Stimulated activated effector memory CD8-positive, alpha-beta T cell treated with anti-CD3 and anti-CD28 coated beads, Interleukin-12 subunit alpha, Interleukin-12 subunit beta, amount 100 ng/mL, for 72 hours (primary cell): ENCODE measurements around the gene NF1.
"Not testable (repeated sequence)": the region's sequence is repeated elsewhere in the genome, so short reads cannot be mapped to it uniquely, and the experiment has no call there.

Experiments used
- ATAC-seq: fragments of 150-1000 bp; cut with Tn5 transposase; 2 replicates; pipeline ENCODE4 v1.10.0; 2021
- DNase-seq, 2 donors: peaks; one replicate each; pipeline ENCODE4 v3.0.0; 2021 to 2022; ENCODE audit warnings: low spot score in 2 of 2
- H3K27ac Mint-ChIP-seq: one replicate; pipeline ENCODE4 v1.8.0; 2022; ENCODE audit warnings: mild to moderate bottlenecking, mixed read lengths
- H3K36me3 Mint-ChIP-seq: one replicate; pipeline ENCODE4 v1.8.0; 2022; ENCODE audit warnings: mild to moderate bottlenecking, mixed read lengths
- H3K4me1 Mint-ChIP-seq: one replicate; pipeline ENCODE4 v1.8.0; 2022; ENCODE audit warnings: mixed read lengths
- H3K4me3 Mint-ChIP-seq: one replicate; pipeline ENCODE4 v1.8.0; 2022; ENCODE audit warnings: mild to moderate bottlenecking, mixed read lengths
- H3K9me3 Mint-ChIP-seq: one replicate; pipeline ENCODE4 v1.8.0; 2022; ENCODE audit warnings: mixed read lengths

Gene NF1

DNA sequence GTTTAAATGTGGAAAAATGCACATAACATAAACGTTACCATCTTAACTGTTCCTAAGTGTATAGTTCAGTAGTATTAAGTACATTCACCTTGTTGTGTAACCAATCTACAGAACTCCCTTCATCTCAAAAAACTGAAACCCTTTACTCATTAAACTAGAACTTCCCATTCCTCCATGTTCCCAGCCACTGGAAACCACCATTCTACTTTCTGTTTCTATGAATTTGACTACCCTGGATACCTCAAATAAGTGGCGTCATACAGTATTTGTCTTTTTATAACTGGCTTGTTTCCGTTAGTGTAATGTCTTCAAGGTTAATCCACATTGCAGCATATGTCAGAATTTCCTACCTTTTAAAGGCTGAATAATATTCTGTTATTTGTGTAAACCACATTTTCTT lies 38.2 kb downstream of the NF1 start:
- no peak for DNase-seq
- no peak for ATAC-seq
- H3K36me3 Mint-ChIP-seq = no peaks in the 10 kb centered on the region
- no peak overlapping the region for H3K27ac Mint-ChIP-seq
- H3K4me3 Mint-ChIP-seq = no peak overlapping the region
- no peaks in the 10 kb centered on the region for H3K9me3 Mint-ChIP-seq
- H3K4me1 Mint-ChIP-seq = no peaks in the 10 kb centered on the region

GRCh38 chr17:31134576-31134975 lies 39.8 kb downstream of the NF1 start:
- H3K9me3 Mint-ChIP-seq = no peaks in the 10 kb centered on the region
- H3K4me1 Mint-ChIP-seq = no peaks in the 10 kb centered on the region
- DNase-seq (no peak), ATAC-seq (no peak)
- H3K36me3 Mint-ChIP-seq = no peaks in the 10 kb centered on the region
- H3K4me3 Mint-ChIP-seq = no peak overlapping the region
- no peak overlapping the region for H3K27ac Mint-ChIP-seq

DNA sequence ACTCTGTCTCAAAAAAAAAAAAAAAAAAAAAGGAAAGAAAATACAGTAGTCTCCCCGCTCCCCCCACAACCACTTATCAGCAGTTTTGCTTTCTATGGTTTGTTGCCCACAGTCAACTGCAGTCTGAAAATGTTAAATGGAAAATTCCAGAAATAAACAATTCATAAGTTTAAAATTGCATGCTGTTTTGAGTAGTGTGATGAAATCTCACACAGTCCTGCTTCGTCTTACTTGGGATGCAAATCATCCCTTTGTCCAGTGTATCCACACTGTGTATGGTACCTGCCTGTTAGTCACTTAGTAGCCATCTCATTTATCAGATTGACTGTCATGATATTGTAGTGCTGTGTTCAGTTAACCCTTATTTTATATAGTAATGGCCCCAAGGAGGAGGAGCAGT lies 41.5 kb downstream of the NF1 start:
- DNase-seq (no peak), ATAC-seq (no peak)
- no peaks in the 10 kb centered on the region for H3K4me1 Mint-ChIP-seq
- no peak overlapping the region for H3K4me3 Mint-ChIP-seq
- H3K9me3 Mint-ChIP-seq = no peaks in the 10 kb centered on the region
- H3K27ac Mint-ChIP-seq = no peak overlapping the region
- no peaks in the 10 kb centered on the region for H3K36me3 Mint-ChIP-seq

DNA sequence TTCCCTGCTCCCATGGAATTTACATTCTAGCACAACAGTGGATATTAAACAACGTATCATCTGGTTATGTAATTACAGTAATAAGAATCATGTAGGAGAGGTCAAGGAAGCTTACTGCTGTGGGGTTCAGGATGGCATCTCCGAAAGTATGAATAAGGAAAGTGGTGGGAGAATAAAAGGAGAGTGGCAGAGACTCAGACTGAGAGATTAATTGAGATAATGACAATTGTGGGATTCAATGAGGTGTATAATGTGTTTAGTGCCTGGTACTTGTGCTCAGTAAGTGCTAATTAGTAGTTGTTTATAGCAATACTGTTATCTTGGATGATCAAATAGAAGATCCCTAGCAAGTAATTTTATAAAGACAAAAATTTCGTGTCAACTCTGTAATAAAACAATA lies 45.3 kb downstream of the NF1 start:
- no peak overlapping the region for H3K4me3 Mint-ChIP-seq
- no peak overlapping the region for H3K27ac Mint-ChIP-seq
- H3K4me1 Mint-ChIP-seq = no peaks in the 10 kb centered on the region
- no peaks in the 10 kb centered on the region for H3K9me3 Mint-ChIP-seq
- DNase-seq (no peak), ATAC-seq (no peak)
- no peaks in the 10 kb centered on the region for H3K36me3 Mint-ChIP-seq

DNA sequence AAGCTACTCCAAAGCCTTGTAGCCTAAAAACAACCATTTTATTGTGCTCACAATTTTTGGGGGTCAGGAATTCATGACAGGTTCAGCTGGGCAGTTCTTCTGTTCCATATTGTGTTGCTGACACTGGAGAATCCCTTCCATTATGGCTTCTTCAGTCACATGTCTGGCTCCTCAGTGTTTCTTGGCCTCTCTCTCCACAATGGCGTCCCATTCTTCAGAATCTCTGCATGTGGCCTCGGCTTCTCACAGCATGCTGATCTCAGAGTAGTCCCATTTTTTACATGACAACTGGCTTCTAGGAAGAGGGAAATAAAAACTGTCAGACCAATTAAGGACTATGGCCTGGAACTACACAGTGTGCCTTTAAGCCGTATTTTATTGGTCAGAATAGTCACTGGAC lies 49.7 kb downstream of the NF1 start:
- H3K4me3 Mint-ChIP-seq = no peak overlapping the region
- H3K36me3 Mint-ChIP-seq = no peaks in the 10 kb centered on the region
- no peak overlapping the region for H3K27ac Mint-ChIP-seq
- H3K9me3 Mint-ChIP-seq = no peaks in the 10 kb centered on the region
- DNase-seq = no peak
- no peak for ATAC-seq
- H3K4me1 Mint-ChIP-seq = no peaks in the 10 kb centered on the region

- Mint-ChIP-seq H3K36me3 (no peaks in the 10 kb centered on the region), H3K27ac (no peak overlapping the region), H3K4me3 (no peak overlapping the region), H3K4me1 (no peaks in the 10 kb centered on the region), H3K9me3 (no peaks in the 10 kb centered on the region)
- DNase-seq (no peak), ATAC-seq (no peak)
Observed at GRCh38 chr17:31144836-31145235, 50.1 kb downstream of the NF1 start.

- H3K27ac Mint-ChIP-seq = no peak overlapping the region
- ATAC-seq = no peak
- no peak overlapping the region for H3K4me3 Mint-ChIP-seq
- DNase-seq = no peak
- H3K36me3 Mint-ChIP-seq = no peaks in the 10 kb centered on the region
- H3K9me3 Mint-ChIP-seq = peaks cover 4% of the 10 kb centered on the region
- no peaks in the 10 kb centered on the region for H3K4me1 Mint-ChIP-seq
Observed at GRCh38 chr17:31147507-31148202, 52.9 kb downstream of the NF1 start.

GRCh38 chr17:31148205-31148604 lies 53.4 kb downstream of the NF1 start:
- no peaks in the 10 kb centered on the region for H3K36me3 Mint-ChIP-seq

GRCh38 chr17:31152271-31152670 lies 57.5 kb downstream of the NF1 start:
- Mint-ChIP-seq H3K4me3 (no peak overlapping the region), H3K36me3 (peaks cover 7% of the 10 kb centered on the region), H3K4me1 (no peaks in the 10 kb centered on the region), H3K9me3 (peaks cover 4% of the 10 kb centered on the region), H3K27ac (no peak overlapping the region)
- ATAC-seq = no peak
- no peak for DNase-seq

More at GRCh38 chr17:31148205-31148604, 53.4 kb downstream of the NF1 start:
- Mint-ChIP-seq H3K4me1 (no peaks in the 10 kb centered on the region), H3K4me3 (no peak overlapping the region), H3K27ac (no peak overlapping the region), H3K9me3 (peaks cover 4% of the 10 kb centered on the region)
- no peak for DNase-seq
- ATAC-seq = no peak

DNA sequence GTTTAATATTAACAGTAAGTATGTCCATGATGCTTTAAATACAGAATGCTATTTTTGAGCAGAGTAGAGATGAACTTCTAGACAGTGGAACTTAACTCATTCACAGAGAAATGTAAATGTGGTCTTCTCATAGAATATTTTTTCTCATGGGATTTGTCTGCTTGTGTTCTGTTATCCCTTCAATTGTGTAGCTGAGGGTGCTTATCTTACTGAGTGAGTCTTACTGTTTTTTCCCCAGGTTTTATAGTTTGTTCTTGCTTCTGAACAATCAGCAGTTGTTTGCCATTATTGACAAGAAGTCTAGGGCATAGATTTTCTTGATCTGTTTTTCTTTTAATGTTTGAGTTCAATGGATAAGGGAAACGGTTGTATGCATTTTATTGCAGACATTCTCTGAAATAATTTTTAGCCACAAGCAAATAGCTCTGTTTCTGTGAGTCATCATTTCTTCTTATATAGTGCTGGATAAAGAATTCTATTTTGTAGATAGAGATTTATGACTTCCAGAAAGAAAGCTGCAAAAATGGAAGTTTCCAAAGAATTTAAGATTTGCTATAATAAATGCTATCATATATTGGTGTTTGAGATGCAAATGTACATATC lies 60.5 kb downstream of the NF1 start:
- no peak overlapping the region for H3K4me3 Mint-ChIP-seq
- ATAC-seq = no peak
- H3K27ac Mint-ChIP-seq = no peak overlapping the region
- H3K9me3 Mint-ChIP-seq = peaks cover 4% of the 10 kb centered on the region
- H3K4me1 Mint-ChIP-seq = peaks cover 6% of the 10 kb centered on the region
- H3K36me3 Mint-ChIP-seq = peaks cover 7% of the 10 kb centered on the region
- DNase-seq = no peak

DNA sequence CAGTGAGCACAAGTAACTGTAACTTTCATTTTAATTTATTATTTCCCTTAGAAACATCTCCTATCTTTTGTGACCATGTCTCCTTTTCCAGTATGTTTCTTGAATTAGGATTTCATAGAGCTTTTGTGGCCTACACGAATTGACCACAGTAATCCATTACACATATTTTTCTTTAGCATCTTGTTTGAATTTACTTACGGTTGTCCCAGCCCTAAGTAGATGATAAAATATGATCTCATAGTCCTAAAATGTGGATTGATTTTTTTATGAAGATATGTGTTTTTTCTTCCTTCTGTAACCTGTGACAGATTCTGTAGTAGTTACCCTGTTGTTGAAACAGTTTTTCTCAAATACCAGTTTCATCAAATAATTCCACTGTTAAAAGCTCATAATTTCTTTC lies 61.5 kb downstream of the NF1 start:
- H3K9me3 Mint-ChIP-seq = peaks cover 4% of the 10 kb centered on the region
- peaks cover 7% of the 10 kb centered on the region for H3K36me3 Mint-ChIP-seq

GRCh38 chr17:31156864-31157263 lies 62.1 kb downstream of the NF1 start:
- not testable (repeated sequence) for H3K36me3 Mint-ChIP-seq, H3K4me3 Mint-ChIP-seq, H3K27ac Mint-ChIP-seq, DNase-seq, H3K9me3 Mint-ChIP-seq, H3K4me1 Mint-ChIP-seq, ATAC-seq

More for the DNA sequence above, 61.5 kb downstream of the NF1 start:
- DNase-seq = no peak
- Mint-ChIP-seq H3K4me1 (peaks cover 6% of the 10 kb centered on the region), H3K4me3 (no peak overlapping the region), H3K27ac (no peak overlapping the region)
- no peak for ATAC-seq

DNA sequence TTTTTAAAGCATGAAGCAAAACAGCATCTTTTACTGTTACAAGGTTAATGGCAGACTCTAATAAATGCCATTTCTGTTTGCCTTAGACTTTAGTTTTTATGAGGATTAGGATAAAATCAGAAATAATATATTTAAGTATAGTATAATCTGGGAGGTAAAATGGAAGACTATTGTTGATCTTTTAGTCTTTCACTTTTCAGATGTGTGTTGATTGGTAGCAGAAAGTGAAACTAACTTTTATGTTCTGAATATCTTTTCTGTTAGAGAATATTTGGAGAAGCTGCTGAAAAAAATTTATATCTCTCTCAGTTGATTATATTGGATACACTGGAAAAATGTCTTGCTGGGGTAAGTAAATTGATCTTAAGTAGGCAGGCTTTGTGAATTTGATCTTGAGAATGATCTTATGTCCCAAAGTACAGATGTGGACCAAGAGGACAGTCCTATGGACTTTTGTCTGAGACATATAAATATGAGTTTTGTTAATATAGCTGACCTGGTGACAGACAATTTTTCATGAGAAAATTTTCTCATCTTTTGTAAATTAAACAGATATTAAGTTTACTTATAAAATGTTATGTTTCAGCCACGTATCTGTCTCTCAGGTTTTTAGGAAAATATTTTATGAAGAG lies 64.1 kb downstream of the NF1 start:
- Mint-ChIP-seq H3K27ac (peak overlapping the region; percentile 83), H3K36me3 (peaks cover 15% of the 10 kb centered on the region), H3K4me3 (peak overlapping the region; percentile 52), H3K4me1 (peaks cover 6% of the 10 kb centered on the region), H3K9me3 (no peaks in the 10 kb centered on the region)
- DNase-seq (no peak), ATAC-seq (no peak)

- Mint-ChIP-seq H3K4me1 (peaks cover 6% of the 10 kb centered on the region), H3K9me3 (no peaks in the 10 kb centered on the region), H3K36me3 (peaks cover 8% of the 10 kb centered on the region), H3K4me3 (no peak overlapping the region), H3K27ac (no peak overlapping the region)
- no peak for ATAC-seq
- no peak for DNase-seq
Observed at GRCh38 chr17:31163091-31163781, 68.5 kb downstream of the NF1 start.

- Mint-ChIP-seq H3K4me1 (no peaks in the 10 kb centered on the region), H3K36me3 (peaks cover 8% of the 10 kb centered on the region), H3K9me3 (no peaks in the 10 kb centered on the region), H3K27ac (no peak overlapping the region), H3K4me3 (no peak overlapping the region)
- no peak for ATAC-seq
- DNase-seq = no peak
Observed at GRCh38 chr17:31167111-31167510, 72.3 kb downstream of the NF1 start.

DNA sequence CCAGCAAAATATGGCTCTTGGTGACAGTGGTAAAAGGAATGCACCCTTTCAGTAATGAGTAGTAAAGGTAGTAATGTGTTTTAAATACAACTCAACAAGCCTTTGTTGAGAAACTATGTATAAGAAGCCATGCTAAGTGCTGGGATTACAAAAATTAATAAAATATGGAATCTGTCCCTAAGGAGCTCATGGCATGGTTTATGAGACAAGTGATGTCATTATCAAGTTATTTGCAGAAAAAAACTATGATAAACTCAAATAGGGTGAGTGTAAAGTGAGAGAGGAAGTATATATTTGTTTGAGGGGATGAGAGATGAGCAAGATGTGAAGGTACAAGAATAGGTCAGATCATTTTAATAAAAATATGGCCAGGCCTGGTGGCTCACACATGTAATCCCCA lies 76.9 kb downstream of the NF1 start:
- Mint-ChIP-seq H3K27ac (no peak overlapping the region), H3K36me3 (no peaks in the 10 kb centered on the region), H3K9me3 (no peaks in the 10 kb centered on the region), H3K4me1 (no peaks in the 10 kb centered on the region), H3K4me3 (no peak overlapping the region)
- ATAC-seq (no peak), DNase-seq (no peak)
